NOMO-1 treated with DMSO at 0.1 percent for 48 hours (cell line): ENCODE data around the gene AP1S1.

Experiments
- DNase-seq: peaks from one replicate; lab custom pipeline; 2025; ENCODE audit not compliant: unreplicated experiment; lab: John Stamatoyannopoulos, UW

The AP1S1 gene

DNA sequence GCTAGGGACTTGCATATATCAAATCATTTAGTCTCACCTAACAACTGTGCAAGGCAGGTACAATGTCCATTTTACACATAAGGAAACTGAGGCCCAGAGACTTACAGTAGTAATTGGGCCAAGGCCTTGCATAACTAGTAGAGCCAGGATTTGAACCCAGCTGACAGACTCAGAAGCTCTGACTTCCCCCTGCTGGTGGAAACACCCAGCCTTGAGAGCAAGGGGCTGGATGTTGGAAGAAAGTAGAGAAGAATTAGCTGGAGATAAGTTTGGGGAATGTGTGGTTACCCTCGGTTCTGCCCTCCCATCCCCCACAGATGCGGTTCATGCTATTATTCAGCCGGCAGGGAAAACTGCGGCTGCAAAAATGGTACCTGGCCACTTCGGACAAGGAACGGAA lies 2.0 kb downstream of the AP1S1 start:
- DNase-seq, result no peak

DNA sequence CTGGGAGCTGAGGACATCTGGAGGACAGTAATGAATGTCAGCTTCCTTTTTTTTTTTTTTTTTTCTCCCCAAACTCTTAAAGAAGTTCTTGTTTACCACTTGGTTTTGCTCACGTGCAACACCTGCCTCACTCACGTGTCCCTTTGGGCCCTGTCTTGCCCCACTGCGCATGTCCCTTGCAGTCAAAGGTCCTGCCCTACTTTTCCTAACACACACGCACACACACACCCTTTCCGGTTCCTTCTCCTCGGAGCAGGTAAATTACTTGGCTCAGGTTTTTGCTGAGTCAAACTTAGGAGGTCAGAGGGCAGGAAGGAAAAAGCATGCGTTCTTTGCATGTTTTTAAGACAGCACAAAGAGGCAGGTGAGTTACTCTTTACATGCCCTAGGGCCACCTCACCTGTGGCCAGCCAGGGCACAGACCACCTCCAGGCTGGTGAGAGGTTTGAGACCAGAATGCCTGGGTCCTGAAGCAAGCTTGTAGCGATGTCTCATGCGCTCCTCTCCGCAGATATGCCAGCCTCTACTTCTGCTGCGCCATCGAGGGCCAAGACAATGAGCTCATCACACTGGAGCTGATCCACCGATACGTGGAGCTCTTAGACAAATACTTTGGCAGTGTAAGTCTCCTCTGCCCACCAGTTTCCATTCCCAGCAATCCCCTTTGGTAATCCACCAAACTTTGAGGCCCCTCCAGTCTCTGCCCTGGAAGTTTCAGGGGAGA lies 2.8 kb downstream of the AP1S1 start:
- DNase-seq, result no peak

DNA sequence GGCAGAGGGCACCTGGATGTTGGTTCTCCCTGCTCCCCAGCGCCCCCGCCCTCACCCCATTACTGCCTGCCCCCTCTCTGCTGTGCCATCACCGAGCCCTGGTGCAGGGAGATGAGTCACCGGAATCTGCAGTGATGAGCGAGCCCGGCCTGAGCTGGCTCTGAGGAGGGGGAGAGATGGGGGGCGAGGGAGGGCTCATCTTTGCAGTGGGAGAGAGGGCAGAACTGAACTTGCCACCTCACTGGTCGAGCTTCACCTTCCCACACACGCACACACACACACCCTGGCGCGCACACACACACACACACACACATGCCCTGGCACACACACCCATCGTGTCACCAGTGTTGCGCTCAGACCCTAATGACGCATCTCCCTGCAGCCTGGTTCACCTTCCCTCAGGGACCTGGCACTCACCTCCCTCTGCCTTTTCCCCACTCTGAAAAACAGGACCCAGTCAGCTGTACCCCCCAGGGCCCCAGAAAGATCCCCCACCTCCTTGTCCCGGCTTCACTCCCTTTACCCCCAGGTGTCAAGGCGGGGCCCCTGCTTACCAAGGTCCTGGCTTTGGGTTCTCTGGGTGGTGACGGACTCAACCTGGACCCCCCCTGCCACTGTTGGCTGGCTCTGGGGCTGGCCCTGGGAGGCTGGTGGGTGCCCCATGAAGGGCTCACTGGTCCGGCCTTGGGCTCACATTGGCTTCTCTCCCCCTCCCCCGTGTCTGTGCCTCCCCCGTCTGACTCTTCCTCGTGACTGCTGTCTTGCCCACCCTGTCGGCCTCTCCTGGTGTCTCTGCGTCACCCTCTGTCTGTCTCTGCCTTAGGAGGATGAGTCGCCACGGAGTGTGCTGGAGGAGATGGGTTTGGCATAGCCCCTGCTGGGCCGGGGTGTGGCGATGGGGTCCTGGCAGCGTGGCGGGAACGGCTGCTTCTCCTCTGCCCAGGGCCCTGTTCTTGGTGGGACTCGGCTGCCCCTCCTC lies 5.7 kb downstream of the AP1S1 start:
- DNase-seq, result no peak

DNA sequence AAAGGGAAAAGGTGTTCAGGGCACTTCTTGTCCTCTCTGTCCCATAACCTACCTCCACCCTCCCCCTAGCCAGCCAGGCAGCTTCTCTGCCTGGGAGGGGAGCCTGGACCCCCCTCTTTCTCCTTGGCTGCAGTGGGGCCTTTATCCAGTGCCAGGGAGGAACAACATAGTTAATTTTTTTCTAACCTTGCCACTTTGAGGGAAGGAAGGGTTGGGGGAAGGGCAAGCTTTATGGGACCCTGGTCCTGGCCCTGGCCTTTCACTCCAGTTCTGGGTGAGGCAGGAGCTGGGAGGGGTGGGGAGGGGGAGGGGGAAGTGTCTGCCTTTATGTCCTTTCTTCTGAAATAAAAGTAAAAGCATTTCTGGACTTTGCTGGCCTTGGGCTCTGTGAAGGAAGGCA lies 6.6 kb downstream of the AP1S1 start:
- DNase-seq, result no peak

DNA sequence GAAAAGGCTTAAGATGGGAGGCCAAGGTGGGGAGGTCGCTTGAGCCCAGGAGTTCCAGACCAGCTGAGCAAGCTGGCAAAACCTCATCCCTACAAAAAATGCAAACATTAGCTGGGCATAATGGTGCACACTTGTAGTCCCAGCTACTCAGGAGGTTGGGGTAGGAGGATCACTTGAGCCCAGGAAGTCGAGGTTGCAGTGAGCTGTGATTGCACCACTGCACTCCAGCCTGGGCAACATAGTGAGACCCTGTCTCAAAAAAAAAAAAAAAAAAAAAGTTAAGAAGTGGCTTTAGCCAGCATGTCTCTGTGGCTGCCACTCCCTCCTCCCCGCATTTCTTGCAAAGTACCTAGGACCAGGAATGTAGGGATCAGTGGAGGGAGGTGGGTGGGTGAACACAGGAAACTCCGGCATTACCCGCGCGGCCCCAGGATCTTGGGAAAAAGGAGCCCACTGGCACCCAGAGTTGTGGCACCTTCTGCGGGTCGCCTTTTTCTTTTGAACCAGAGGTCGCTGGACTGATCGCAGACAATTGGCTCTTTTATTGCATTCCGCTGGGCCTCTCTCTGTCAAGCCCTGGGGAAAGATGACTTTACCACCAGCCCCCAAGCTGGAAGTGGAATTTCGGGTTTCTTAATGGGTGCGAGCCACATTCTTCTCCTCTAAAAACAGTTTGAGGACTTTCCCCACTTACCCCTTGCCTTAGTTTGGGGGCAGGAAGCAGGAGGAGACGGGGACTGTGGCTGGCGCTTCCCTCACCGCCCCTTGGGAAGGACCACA lies 7.6 kb downstream of the AP1S1 start:
- DNase-seq, result no peak

DNA sequence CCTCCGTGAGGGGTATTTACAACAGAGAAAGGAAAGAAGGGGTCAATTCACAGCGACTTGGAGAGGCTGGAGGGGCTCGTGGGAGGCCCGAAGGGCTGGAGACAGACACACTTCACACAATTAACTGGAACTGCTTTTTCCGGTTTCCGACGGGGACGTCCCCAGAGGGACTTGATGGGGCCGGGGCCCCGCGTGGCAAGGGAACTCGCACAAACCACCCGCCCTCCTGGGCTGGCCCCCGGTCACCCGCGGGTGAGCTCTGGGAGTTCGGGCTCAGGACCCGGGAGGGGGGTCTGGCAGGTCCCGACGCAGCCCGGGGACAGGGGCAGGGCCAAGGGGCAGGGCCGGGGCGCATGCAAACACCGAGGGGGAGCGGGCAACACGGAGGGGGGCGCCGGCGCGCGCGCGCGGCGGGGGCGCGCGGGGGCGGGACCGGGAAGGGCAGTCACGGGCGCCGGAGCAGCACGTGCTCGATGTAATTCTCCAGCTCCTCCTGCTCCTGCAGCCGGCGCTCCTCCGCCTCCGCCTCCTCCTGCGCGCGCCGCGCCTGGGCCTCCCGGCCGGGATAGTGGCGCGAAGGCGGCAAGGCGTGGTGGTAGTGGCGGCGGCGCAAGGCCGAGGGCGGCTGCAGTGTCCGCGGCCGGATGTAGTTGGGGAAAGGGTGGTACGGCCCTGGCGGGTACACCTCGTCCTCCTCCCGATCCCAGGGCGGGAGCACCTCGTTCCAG lies 8.4 kb downstream of the AP1S1 start:
- no peak for DNase-seq

DNA sequence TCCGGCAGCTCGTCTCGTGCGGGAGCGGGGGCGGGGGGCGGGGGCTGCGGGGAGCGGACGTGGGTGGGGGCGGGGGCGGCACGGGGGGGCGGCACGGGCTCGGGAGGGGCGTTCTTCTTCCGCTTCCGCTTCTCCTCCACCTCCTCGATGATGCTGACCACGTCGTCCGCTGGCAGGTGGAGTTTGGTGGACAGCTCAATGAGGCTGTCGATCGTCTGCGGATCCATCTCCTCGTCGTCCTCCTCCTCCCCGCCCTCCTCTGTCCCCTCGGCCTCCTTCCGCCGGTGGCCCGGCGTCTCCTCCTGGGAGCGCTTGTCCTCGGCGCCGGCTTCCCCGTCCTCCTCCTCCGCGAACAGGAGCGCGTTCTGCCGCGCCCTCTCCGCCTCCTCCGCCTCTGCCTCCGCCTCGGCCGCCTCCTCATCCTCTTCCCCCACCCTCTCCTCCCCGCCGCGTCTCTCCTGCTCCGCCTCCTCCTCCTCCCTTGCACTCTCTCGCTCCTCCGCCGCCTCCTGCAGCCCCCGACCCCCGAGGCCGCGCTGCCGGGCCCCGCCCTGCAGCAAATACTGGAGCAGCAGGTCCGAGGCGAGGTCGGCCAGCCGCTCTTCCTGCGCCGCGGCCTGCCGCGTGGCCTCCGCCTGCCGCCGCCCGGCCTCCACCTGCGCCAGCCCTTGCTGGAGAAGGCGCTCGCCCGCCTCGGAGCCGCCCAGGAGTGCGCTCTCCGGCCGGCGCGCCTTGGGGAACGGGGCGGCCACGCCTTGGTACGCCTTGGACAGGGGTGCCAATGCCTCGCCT lies 9.2 kb downstream of the AP1S1 start:
- peak; percentile 58 for DNase-seq

DNA sequence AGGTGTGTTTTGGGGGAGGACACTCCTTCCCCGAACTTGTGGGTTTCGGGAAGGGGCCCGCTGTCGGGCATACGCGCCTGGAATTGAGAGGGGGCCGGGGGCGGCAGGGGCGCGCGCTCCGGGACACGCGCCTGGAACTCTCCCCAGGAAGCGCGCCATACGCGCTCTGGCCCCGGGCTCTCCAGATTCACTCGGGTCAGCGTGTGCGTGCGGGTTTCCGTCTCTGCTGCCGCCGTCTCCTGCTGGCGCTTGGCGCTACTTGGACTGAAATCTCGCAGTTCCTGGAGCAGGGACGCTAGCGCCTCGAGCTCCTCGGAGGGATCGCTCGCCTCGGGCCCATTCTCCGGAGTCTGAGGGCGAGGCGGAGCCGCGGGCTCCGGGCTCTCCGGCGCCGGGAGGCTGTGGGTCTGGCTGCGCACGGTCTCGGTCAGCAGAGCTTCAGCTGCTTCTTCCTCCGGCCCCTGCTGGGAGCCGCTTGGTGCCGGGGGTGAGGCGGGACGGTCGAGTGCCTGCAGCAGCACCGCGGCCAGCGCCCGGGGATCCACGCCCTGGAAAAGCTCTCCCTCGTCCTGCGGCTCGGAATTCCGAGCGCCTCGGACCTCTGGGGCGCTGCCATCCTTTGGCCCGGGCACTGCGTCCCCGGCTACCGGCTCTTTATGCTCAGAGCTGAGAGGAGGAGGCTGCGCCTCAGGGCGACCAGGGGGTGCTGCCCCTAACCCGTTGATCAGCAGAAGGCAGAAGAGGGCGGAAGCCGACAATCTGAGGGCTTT lies 10.0 kb downstream of the AP1S1 start:
- no peak for DNase-seq

DNA sequence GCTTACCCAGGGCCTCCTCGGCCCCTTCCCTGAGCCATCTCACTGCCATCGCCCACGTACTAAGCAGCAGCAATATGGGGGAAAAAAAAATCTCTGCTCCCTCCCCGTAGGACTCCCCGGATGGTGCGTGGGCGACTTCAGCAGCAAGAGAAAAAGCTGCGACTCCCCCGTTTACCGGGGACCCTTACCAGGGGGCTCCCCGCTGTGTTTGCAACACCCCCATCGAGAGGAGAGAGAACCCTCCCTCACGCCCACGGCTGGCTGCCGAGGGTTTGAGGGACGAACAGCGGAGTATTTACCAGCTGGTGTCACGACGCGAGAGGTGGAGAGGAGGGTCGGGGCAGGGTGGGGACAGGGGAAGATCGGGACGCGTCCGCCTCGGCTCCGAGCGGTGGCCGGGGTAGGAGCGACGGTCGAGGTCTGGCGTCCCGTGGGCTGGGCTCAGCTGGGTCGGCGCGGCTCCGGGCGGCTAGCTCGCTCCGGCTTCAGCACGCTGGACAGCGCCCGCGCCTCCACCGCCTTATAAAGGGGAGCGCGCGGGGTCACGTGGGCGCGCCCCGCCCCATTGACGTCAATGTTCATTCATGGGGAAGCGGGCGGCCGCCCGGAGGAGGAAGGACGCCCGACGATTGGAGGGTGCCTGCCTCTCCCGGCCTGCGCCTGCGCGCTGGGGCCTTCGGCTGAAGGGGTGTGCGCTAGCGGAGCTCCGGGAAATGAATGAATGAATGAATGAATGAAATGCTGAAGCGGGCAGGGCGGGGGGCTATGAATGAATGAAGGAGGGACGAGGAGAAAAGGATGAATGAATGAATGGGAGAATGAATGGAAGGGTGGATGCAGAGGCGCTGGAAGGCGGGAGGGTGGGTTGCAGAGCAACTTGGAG lies 11.0 kb downstream of the AP1S1 start, which contains the start of gene VGF:
VGF (minus strand) TSS at position 495 of the 883 bp plus-strand sequence. CDS start 726 bp downstream, outside the sequence.
- peak; percentile 96 for DNase-seq

DNA sequence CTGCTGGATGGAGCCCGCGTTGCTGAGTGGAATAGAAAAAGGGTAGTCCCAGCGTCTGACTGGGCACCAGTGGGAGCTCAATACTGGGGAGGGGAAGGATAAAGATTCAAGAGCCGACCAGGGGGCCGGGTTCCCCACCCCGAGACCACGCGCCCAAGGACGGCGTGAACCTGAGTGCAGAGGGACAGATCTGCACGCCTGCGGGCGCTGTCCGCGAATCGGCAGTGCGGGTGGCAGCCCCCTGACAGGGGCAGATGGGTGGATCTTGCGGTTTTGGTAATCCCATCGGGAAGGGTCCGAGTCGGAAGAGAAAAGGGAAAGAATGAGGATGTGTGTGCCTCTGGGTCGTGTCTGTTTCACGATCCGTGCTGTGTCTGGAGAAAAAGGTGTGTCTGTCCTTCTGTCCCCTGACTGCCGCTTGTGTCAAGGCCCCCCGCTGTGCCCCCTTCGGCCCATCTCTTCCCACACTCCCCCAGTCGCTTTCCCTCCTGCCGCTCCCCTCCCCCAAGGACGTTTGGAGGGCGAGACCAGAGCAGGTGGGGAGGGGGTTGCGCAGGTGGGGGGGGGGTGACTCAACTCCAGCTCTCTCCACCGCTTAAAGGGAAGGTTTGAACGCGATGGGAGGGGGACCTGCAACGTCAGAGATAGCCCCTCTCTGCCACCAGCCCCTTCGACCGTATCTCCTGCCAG lies 11.8 kb downstream of the AP1S1 start:
- no peak for DNase-seq

DNA sequence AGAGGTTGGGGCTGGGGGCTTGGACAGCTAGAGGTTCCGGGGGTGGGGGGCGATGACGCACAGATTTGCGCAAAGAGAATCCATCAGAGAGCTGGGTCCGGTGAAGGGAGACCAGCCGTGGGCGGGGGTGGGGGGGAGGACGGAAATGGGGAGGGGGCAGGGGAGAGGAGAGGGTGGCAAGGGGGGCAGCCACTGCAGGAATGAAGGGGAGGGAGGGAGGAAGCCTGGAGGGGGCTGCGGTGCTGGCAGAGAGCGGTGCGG lies 12.3 kb downstream of the AP1S1 start:
- DNase-seq, result no peak

DNA sequence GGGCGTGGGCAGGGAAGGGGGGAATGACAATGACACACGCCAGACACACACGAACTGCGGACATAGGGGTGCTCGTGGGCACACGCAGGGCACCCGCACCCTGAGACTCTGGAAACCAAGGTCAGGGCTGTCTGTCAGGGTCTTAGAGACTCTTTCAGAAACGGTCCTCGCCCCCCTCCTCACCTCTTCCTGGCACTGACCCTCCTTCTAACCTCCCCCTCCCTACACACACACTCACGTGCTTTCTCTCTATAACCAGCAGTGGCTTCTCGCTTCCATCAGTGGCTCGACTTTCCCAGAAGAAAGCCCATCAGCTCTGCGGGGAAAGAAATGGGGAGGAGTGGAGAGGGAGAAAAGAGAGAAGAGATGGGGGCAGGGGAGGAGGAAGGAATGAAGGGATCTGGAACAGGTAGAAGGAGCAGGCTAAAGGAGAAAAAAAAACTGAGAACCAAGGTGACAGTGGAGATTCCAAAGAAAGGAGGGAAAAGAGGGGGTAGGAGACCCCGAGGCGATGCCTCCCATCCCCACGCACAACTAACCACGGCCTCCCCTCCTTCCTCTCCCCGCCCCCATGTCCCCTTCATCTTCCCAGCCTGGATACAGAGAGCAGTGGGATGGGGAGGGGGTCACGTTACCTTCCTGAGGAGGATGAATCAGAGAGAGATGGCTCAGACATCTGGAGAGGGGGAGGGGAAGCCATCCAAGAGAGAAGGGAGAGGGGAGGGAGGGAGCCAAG lies 12.8 kb downstream of the AP1S1 start:
- no peak for DNase-seq

DNA sequence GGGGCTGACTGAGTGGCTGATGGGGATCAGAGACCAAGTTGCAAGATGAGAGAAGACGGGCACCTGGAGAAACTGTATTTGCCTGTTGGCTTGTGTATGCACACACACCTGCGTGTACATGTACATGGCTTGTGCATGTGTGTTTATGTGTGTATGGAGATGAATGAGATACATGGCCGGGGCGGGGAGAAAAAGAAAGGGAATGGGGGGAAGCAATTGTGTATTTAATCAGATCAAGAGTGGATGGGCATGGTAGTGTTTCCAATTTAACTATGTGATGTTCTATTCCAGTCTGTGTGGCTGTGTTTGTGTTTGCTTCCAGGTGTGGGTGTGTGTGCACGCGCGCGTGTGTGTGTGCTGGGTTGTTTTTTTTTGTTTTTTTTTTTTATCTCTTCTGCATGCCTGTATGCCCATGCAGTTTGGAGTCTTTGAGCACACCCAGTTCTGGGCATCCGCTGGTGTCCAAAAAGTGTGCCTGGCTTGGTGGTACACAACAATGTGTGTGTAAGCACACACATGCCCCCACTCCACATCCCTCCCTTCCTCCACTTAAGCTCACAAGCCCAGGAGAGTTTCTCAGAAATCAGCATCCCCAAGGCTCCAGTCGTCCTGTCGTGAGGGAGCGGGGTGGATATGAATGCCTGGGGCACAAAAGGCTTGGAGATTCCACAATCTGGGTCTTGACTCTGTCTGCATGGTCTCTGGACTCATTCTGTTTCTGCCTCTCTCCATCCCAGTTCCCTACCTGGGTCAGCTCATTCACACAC lies 13.6 kb downstream of the AP1S1 start:
- DNase-seq, result no peak

DNA sequence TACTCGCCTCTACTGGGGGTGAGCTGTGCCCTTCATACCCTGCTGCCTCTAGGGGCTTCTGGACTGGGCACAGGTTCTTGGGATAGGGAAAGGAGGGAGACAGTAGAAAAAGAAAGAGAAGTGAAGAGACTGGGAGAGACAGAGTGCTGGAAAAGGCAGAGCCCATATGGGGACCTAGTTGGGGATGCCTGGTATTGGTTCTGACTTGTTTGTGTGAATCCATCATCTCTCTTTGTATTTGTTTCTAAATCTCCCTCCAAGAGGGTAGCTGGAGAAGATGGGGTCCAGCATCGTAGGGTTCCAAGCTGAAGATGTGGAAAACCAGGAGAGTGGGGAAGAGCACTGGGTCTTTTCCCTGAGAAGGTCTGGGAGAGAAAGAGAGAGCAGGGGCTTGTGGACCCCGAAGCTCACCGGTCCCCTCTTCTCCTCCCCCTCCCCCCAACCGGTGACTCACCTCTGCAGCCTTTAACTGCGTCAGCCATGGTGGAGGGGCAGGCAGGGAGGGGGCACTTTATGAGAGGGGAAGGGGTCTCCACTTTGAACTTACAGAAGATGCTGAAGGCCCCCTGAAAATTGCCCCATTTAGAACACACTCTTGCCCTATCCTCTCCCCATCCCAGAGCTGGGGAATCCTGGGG lies 14.3 kb downstream of the AP1S1 start:
- no peak for DNase-seq

DNA sequence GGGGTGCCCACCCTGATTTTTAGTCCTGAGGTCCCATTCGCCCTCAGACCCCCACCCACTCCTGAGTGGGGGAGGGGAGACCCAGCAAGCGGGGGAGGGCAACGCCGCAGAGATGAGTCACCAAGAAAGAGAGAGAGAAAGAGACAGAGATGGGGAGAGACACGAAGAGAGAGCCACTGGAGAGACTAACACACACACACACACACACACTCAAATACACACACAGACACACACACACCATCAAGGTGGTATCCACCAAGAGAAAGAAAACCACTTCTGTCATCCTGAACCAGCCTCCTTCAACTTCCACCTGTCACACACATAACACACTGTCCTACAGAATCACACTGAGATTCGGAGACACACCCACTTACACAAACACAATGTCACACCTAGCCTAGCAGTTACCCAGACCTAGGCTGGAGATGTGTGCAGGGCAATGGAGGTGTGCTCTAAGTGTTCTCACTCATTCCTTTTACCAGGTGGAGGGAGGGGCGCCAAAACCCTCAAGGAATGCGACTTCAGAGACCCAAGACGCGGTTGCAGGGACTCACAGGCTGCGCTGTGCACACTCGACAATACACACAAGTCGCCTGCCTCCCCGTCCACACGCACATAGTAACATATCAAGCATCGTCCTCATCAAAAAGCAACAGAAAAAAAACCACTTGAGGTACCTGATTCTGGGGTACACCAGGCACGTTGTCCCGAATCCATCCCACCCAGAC lies 15.0 kb downstream of the AP1S1 start:
- DNase-seq, result no peak
